SW 1271 (cell line): ENCODE measurements around the gene CACNB4.

ENCODE experiments used
- DNase-seq, 2 experiments: peaks; one replicate each; lab custom pipeline; 2025; lab: John Stamatoyannopoulos, UW

Gene CACNB4

GRCh38 chr2:152088006-152088405 lies 10.8 kb downstream of the CACNB4 start:
- DNase-seq: no peak

GRCh38 chr2:152086231-152086630 lies 12.6 kb downstream of the CACNB4 start:
- DNase-seq: no peak

- DNase-seq: no peak
Measured at GRCh38 chr2:152084076-152084475, 14.8 kb downstream of the CACNB4 start.

- DNase-seq: no peak
Measured at GRCh38 chr2:152083202-152083875, 15.5 kb downstream of the CACNB4 start.

- DNase-seq: no peak
Measured at GRCh38 chr2:152078662-152079061, 20.2 kb downstream of the CACNB4 start.

- no peak for DNase-seq
Measured at GRCh38 chr2:152078023-152078422, 20.8 kb downstream of the CACNB4 start.

- no peak for DNase-seq
Measured at GRCh38 chr2:152075461-152076050, 23.3 kb downstream of the CACNB4 start.

GRCh38 chr2:152072011-152072410 lies 26.8 kb downstream of the CACNB4 start:
- no peak for DNase-seq

- no peak for DNase-seq
Measured at GRCh38 chr2:152071518-152071917, 27.3 kb downstream of the CACNB4 start.

GRCh38 chr2:152071092-152071491 lies 27.8 kb downstream of the CACNB4 start:
- no peak for DNase-seq

GRCh38 chr2:152068226-152068625 lies 30.6 kb downstream of the CACNB4 start:
- no peak for DNase-seq

- no peak for DNase-seq
Measured at GRCh38 chr2:152067823-152068222, 31.0 kb downstream of the CACNB4 start.

- DNase-seq: no peak
Measured at GRCh38 chr2:152065945-152066344, 32.9 kb downstream of the CACNB4 start.

GRCh38 chr2:152064001-152064400 lies 34.8 kb downstream of the CACNB4 start:
- no peak for DNase-seq

GRCh38 chr2:152063325-152063924 lies 35.4 kb downstream of the CACNB4 start:
- no peak for DNase-seq

- no peak for DNase-seq
Measured at GRCh38 chr2:152062125-152063091, 36.4 kb downstream of the CACNB4 start.

GRCh38 chr2:152061383-152061782 lies 37.5 kb downstream of the CACNB4 start:
- DNase-seq: no peak

- DNase-seq: no peak
Measured at GRCh38 chr2:152058655-152059054, 40.2 kb downstream of the CACNB4 start.

GRCh38 chr2:152056418-152056817 lies 42.4 kb downstream of the CACNB4 start:
- no peak for DNase-seq

GRCh38 chr2:152055366-152056108 lies 43.3 kb downstream of the CACNB4 start:
- no peak for DNase-seq

- peak in 1 of 2 experiments; percentile 56 for DNase-seq
Measured at GRCh38 chr2:152054593-152054992, 44.3 kb downstream of the CACNB4 start.

GRCh38 chr2:152051436-152051835 lies 47.4 kb downstream of the CACNB4 start:
- no peak for DNase-seq
